Measurements from ENCODE around the gene HNRNPLL.

Gene HNRNPLL

GRCh38 chr2:38620282-38620977 is 17.7 kb upstream of the HNRNPLL start:
- no peak for TF ChIP-seq CTCF (IDR thresholded peaks at IDR 0.05; ENCODE audit: low read depth, low read length, missing control alignments)
- H3K4me3 ChIP-seq (ENCODE audit: low read depth, low read length) = no peak overlapping the region
- DNase-seq (ENCODE audit: low read depth) = no peak

GRCh38 chr2:38619458-38620164 is 16.9 kb upstream of the HNRNPLL start:
- DNase-seq (ENCODE audit: low read depth) = no peak
- H3K4me3 ChIP-seq (ENCODE audit: low read depth, low read length) = no peak overlapping the region
- no peak for TF ChIP-seq CTCF (IDR thresholded peaks at IDR 0.05; ENCODE audit: low read depth, low read length, missing control alignments)

- no peak for TF ChIP-seq CTCF (IDR thresholded peaks at IDR 0.05; ENCODE audit: low read depth, low read length, missing control alignments)
- DNase-seq (ENCODE audit: low read depth) = no peak
- no peak overlapping the region for H3K4me3 ChIP-seq (ENCODE audit: low read depth, low read length)
Measured at GRCh38 chr2:38617301-38617700, 14.6 kb upstream of the HNRNPLL start.

GRCh38 chr2:38615237-38615636 is 12.5 kb upstream of the HNRNPLL start:
- H3K4me3 ChIP-seq (ENCODE audit: low read depth, low read length) = no peak overlapping the region
- TF ChIP-seq CTCF (IDR thresholded peaks at IDR 0.05; ENCODE audit: low read depth, low read length, missing control alignments) = no peak
- DNase-seq (ENCODE audit: low read depth) = no peak

GRCh38 chr2:38613849-38614213 is 11.1 kb upstream of the HNRNPLL start:
- DNase-seq (ENCODE audit: low read depth) = no peak
- TF ChIP-seq CTCF (IDR thresholded peaks at IDR 0.05; ENCODE audit: low read depth, low read length, missing control alignments) = no peak
- no peak overlapping the region for H3K4me3 ChIP-seq (ENCODE audit: low read depth, low read length)

- DNase-seq (ENCODE audit: low read depth) = no peak
- no peak overlapping the region for H3K4me3 ChIP-seq (ENCODE audit: low read depth, low read length)
- no peak for TF ChIP-seq CTCF (IDR thresholded peaks at IDR 0.05; ENCODE audit: low read depth, low read length, missing control alignments)
Measured at GRCh38 chr2:38613126-38613848, 10.6 kb upstream of the HNRNPLL start.
